Esophagus squamous epithelium (tissue), 4 donors: ENCODE data around the gene KNSTRN.

ENCODE experiments used
- POLR2A ChIP-seq, 4 donors: fragments of 450-650 bp; IDR thresholded peaks; one replicate each; pipeline ENCODE4 v1.6.1; 2017; ENCODE audit warnings: antibody characterized with exemption in 4 of 4, mild to moderate bottlenecking in 4 of 4, moderate library complexity in 3 of 4
- TF ChIP-seq, protein P1 (sequence below), 6 experiments: fragments of 450-650 bp in 4 of 6; fragments of 200-600 bp in 2 of 6; sonication (generic) in 2 of 6; IDR thresholded peaks; one replicate each; pipeline ENCODE4 v1.5.1; 2016 to 2019; ENCODE audit warnings: antibody characterized with exemption in 6 of 6, mild to moderate bottlenecking in 4 of 6, moderate library complexity in 4 of 6

- TF ChIP-seq POLR2A (IDR thresholded peaks at IDR 0.05) = no peak
- TF ChIP-seq, protein P1, sequence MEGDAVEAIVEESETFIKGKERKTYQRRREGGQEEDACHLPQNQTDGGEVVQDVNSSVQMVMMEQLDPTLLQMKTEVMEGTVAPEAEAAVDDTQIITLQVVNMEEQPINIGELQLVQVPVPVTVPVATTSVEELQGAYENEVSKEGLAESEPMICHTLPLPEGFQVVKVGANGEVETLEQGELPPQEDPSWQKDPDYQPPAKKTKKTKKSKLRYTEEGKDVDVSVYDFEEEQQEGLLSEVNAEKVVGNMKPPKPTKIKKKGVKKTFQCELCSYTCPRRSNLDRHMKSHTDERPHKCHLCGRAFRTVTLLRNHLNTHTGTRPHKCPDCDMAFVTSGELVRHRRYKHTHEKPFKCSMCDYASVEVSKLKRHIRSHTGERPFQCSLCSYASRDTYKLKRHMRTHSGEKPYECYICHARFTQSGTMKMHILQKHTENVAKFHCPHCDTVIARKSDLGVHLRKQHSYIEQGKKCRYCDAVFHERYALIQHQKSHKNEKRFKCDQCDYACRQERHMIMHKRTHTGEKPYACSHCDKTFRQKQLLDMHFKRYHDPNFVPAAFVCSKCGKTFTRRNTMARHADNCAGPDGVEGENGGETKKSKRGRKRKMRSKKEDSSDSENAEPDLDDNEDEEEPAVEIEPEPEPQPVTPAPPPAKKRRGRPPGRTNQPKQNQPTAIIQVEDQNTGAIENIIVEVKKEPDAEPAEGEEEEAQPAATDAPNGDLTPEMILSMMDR (IDR thresholded peaks at IDR 0.05) = no peak
These were observed 18.9 kb upstream of the KNSTRN start for GRCh38 chr15:40363611-40364010.
